ENCODE results near the gene WIPF2.
"Not testable (repeated sequence)": the region's sequence is repeated elsewhere in the genome, so short reads cannot be mapped to it uniquely, and the experiment has no call there.

The WIPF2 gene

DNA sequence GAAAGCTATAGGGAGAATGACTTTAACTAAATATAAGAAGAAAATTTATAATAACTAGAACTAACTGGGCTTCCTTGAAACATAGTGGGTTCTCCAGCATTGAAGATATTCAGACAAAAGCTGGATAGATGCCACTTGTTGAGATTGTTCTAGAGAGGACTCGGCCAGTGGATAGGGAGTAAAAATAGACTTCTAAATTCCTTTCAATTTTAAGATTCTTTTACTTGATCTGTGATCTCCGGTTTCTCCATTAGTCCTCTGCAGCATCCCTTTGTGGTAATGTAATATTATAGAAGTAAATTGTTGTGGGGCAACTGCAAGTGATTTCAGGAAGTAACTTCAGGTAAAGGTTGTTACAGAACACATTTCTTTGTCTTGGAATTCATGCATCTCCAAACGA, 79.6 kb downstream of the WIPF2 start:
- H3K27ac ChIP-seq: no peak overlapping the region
- TF ChIP-seq ZFX (IDR thresholded peaks at IDR 0.05): no peak
- TF ChIP-seq, protein P1, sequence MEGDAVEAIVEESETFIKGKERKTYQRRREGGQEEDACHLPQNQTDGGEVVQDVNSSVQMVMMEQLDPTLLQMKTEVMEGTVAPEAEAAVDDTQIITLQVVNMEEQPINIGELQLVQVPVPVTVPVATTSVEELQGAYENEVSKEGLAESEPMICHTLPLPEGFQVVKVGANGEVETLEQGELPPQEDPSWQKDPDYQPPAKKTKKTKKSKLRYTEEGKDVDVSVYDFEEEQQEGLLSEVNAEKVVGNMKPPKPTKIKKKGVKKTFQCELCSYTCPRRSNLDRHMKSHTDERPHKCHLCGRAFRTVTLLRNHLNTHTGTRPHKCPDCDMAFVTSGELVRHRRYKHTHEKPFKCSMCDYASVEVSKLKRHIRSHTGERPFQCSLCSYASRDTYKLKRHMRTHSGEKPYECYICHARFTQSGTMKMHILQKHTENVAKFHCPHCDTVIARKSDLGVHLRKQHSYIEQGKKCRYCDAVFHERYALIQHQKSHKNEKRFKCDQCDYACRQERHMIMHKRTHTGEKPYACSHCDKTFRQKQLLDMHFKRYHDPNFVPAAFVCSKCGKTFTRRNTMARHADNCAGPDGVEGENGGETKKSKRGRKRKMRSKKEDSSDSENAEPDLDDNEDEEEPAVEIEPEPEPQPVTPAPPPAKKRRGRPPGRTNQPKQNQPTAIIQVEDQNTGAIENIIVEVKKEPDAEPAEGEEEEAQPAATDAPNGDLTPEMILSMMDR (conservative IDR thresholded peaks at IDR 0.05): no peak

DNA sequence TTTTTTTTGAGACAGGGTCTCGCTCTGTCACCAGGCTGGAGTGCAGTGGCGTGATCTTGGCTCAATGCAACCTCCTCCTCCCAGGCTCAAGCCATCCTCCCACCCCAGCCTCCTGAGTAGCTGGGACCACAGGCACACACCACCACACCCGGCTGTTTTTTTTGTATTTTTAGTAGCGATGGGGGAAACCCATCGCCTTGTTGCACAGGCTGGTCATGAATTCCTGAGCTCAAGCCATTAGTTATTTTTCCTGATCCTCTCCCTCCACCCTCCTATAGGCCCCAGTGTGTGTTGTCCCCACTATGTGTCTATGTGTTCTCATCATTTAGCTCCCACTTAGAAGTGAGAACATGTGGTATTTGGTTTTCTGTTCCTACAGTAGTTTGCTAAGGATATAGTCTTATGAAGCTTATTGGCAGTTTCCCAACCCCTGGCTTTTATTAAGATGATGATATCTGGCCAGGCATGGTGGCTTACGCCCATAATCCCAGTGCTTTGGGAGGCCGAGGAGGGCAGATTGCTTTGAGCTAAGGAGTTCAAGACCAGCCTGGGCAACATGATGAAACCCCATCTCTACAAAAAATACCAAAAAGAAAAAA, 80.2 kb downstream of the WIPF2 start:
- H3K27ac ChIP-seq: not testable (repeated sequence)

DNA sequence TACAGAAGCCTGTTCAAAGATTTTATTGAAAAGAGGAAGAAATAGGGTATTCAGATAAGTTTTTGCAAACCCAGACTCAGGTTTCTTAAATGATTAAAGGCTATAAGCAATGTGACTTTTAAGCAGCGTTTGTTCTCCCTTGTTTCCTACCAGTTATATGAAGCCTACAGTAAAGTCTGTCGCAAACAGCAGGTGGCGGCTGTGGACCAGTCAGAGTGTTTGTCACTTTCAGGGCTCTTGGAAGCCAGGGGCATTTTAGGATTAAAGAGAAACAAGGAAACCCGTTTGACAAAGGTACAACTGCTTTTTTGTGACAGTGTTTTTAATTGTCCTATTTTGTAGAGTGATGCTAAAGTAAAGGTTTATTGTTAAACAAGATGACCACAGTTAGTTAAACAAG, 82.2 kb downstream of the WIPF2 start:
- TF ChIP-seq, protein P1 (conservative IDR thresholded peaks at IDR 0.05): peak; percentile 27
- no peak for TF ChIP-seq ZFX (IDR thresholded peaks at IDR 0.05)
- no peak overlapping the region for H3K27ac ChIP-seq

DNA sequence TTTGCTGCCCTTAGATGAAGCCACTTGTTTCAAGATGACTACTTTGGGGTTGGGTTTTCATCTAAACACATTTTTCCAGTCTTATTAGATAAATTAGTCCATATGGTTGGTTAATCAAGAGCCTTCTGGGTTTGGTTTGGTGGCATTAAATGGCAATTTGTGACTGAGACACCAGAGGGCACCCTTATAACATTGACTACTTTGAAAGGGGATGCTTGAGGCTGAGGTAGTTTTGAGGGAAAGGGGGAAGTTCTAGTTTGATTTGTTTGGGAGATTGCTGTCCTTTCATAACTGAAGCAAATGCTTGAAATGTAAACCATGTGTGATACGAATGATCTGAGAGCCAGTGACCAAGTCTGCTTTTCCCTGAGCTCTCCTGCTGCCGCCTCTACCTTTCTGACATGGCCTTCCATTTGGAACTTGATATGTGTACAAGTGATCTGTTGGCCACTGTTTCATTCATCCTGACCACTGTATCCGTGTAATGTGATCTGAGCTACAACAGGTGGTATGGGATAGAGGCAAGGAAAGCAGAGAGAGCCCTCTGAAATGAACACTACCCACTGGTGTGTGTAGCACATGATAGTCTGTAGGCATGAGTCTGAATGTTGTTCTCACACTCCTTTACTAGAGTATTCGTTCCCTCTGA, 84.0 kb downstream of the WIPF2 start:
- TF ChIP-seq, protein P1 (conservative IDR thresholded peaks at IDR 0.05): no peak; the same call in 1 of the 2 replicates
- no peak for TF ChIP-seq ZFX (IDR thresholded peaks at IDR 0.05)
- no peak overlapping the region for H3K27ac ChIP-seq

DNA sequence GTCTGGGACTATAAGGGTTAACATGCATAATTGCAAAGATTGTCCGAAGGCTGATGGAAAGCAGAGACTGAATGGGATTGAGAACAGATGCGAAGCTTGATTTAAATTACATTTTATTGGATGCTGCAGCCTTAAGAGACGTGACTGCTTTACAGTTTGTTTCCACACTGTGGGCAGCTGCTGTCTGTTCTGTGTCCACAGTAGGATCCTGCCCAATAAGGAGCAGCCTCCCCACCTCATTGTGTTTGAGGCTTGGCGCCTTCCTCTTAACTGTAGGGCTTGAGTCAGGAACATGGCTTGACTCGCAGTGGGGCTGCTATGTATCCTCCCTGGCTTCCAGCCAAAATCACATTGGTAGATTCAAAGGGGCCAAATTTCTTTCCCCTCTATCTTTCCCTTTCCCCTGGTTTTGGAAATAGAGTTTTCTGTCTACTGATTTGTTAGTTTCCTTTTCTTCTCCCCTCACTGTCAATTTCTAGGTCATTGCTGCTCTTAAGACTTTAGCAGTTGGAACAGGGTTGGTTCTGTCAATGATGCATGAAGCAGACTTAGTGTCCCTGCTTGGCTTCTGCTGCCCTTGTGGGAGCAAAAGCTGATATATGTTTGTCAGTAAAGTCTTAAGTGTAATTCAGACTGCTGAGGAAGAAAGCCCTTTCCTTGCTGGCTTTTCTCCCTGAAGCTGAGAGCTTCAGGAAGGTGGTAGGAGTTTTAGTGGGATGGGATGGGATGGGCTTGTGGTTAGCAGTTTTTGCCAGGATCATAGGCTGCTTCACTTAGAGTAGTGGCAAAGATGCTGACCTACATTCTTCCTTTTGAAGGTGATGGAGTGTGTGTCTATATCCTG, 84.8 kb downstream of the WIPF2 start:
- TF ChIP-seq, protein P1 (conservative IDR thresholded peaks at IDR 0.05): no peak
- no peak for TF ChIP-seq ZFX (IDR thresholded peaks at IDR 0.05)
- H3K27ac ChIP-seq: no peak overlapping the region

DNA sequence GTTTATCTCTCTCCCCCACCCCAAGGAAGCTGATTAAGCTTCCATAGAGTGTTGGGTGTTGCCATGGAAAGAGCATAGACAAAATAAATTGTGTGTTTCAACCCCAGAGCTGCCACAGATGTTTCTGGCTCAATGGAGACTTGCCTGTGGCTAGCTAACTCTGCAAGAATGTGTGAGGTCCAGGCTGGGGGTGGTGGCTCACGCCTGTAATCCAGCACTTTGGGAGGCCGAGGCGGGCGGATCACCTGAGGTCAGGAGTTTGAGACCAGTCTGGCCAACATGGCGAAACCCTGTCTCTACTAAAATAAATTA, 85.4 kb downstream of the WIPF2 start:
- not testable (repeated sequence) for H3K27ac ChIP-seq

DNA sequence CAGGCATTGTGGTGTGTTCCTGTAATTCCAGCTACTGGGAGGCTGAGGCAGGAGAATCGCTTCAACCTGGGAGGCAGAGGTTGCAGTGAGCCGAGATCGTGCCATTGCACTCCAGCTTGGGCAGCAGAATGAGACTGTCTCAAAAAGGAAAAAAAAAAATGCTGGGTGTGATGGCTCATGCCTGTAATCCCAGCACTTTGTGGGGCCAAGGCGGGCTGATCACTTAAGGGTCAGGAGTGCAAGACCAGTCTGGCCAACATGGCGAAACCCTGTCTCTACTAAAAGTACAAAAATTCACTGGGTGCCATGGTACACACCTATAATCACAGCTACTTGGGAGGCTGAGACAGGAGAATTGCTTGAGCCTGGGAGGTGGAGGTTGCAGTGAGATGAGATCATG, 85.8 kb downstream of the WIPF2 start:
- H3K27ac ChIP-seq: not testable (repeated sequence)

DNA sequence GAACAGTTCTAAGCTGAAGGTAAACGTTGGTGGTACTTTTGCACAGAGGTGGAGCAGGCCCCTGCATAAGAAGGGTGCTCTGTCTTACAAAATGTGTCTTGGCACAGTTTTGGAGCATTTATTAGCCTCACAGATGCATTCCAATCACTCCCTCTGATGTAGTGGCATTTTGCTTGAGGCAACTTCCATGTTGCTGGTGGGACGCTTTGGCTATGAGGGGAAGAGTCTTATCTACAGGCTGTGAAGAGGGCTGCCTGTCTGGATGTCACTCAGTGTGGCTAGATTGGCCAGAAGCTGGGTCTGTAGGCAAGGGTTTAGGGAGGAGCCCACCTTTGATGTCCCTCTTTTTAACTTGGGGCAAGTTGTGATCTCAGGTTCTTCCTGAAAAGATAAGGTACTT, 87.3 kb downstream of the WIPF2 start:
- no peak overlapping the region for H3K27ac ChIP-seq

More for the DNA sequence above, 87.3 kb downstream of the WIPF2 start:
- TF ChIP-seq, protein P1 (conservative IDR thresholded peaks at IDR 0.05): no peak
- TF ChIP-seq ZFX (IDR thresholded peaks at IDR 0.05): no peak

All from C4-2B (cell line).